ENCODE measurements around the gene RAD51B. TPM values are rescaled to one million over a fixed set of nuclear protein-coding genes. Genes with fewer than 3 reads are reported as not detected.

RAD51B gene
- total RNA-seq, 1 experiment from 2014 or later: 20.0 TPM

DNA sequence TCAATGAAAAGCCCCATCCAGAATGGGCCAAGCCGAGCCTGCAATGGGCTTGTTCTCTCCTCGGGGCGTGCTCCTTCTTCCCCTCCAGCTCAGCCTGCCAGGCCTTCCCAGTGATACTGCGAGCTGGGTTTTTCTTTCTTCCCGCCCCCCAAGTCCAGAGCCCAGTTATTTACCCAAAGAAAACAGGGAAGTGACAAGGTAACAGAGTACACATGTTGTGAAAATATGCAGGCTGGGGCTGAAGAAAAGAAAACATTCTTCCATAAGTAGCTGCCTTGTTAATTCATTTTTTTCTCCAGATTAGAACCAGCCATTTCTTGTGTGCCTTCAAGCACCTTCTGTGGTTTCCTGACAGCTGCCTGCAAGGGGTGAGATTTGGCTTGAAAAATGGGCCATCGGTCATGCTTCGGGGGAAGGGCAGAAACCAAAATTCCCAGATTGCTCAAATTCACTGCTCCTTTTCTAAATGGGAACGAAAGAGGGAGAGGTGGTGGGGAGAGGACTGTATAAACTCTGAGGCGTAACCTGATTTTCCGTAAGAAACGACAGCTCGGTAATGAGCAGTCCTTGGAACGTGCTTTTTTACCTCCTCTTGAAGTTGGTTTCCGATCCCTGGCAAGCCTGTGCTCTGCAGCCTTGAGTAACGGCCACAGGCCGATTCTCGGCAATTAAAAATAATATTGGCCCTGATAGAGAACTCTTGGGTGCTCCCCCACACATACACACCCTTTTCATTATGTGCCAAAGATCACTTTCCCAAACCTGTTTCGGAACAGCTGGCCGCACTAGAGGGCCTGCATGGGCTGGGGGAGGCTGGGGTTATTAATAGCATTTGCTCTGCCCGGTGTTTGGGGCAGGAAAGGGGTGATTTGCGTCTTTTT lies 743.9 kb downstream of the RAD51B start:
- Histone ChIP-seq H3K36me3 (ENCODE audit: control insufficient read depth in 1 of 2, insufficient read depth in 2 of 2, low read length in 2 of 2) (no peaks in the 10 kb centered on the region), H3K27me3 (ENCODE audit: insufficient read depth, low read length) (no peaks in the 10 kb centered on the region), H3K4me2 (ENCODE audit: low read length) (no peak overlapping the region), H3K4me3 (replicated peaks in 1 of 2; ENCODE audit: low read depth in 1 of 2, low read length in 2 of 2) (no peak overlapping the region), H3K4me1 (ENCODE audit: control insufficient read depth in 1 of 2, insufficient read depth in 2 of 2, low read length in 2 of 2) (peaks cover 53 to 60% of the 10 kb centered on the region in 2 experiments), H3K9me2 (ENCODE audit: insufficient read depth) (no peaks in the 10 kb centered on the region), H3K9ac (ENCODE audit: low read length) (no peak overlapping the region), H3K9me3 (ENCODE audit: control insufficient read depth in 1 of 2, insufficient read depth in 1 of 2, low read depth in 1 of 2, low read length in 2 of 2) (no peaks in the 10 kb centered on the region), H3K79me2 (ENCODE audit: insufficient read depth, low read length) (no peaks in the 10 kb centered on the region), H2AFZ (ENCODE audit: low read depth, low read length, poor library complexity, severe bottlenecking) (no peak overlapping the region), H3K27ac (ENCODE audit: low read depth, low read length) (peak overlapping the region; percentile 62; the same call in 1 of the 2 replicates), H4K20me1 (ENCODE audit: insufficient read depth) (no peaks in the 10 kb centered on the region)
- no peak for DNase-seq (ENCODE audit: low read depth, low spot score)
- ATAC-seq: no peak
- no TSS peak for BruUV-seq (replicated peaks)
- ChIA-PET POLR2A (no interaction called here), CTCF (no interaction called here), RAD21 (ENCODE audit: low non-redundant PET in 1 of 2, low total read pairs in 2 of 2, uncharacterized antibody in 2 of 2, unreplicated experiment in 2 of 2) (no interaction called here)
- intact Hi-C loops (cut with micrococcal nuclease): no loop called here
- TF ChIP-seq MAX (IDR thresholded peaks at IDR 0.05) (no peak), SRF (IDR thresholded peaks at IDR 0.05; ENCODE audit: low read depth) (no peak), SP1 (IDR thresholded peaks at IDR 0.05; ENCODE audit: low read depth) (no peak), CTCF (IDR thresholded peaks at IDR 0.05 in 2 of 3, conservative IDR thresholded peaks at IDR 0.05 in 1 of 3; ENCODE audit: borderline replicate concordance in 1 of 3, insufficient read depth in 1 of 3, low read depth in 2 of 3, low read length in 2 of 3) (no peak), ZNF274 (IDR thresholded peaks at IDR 0.05; ENCODE audit: low read depth, low read length) (no peak), POLR2AphosphoS5 (IDR thresholded peaks at IDR 0.05; ENCODE audit: low read depth, low read length) (no peak), JUND (IDR thresholded peaks at IDR 0.05) (no peak), CBX3 (IDR thresholded peaks at IDR 0.05; ENCODE audit: low read depth) (no peak), POLR2A (IDR thresholded peaks at IDR 0.05; ENCODE audit: borderline replicate concordance, extremely low read depth, insufficient read depth, insufficient read length) (no peak), ZFX (IDR thresholded peaks at IDR 0.05) (no peak), FOSL1 (IDR thresholded peaks at IDR 0.05; ENCODE audit: low read depth) (no peak), ELF1 (IDR thresholded peaks at IDR 0.05; ENCODE audit: borderline replicate concordance, low read depth) (no peak), SIN3A (IDR thresholded peaks at IDR 0.05; ENCODE audit: low read depth) (no peak)
- TF ChIP-seq, protein P1, sequence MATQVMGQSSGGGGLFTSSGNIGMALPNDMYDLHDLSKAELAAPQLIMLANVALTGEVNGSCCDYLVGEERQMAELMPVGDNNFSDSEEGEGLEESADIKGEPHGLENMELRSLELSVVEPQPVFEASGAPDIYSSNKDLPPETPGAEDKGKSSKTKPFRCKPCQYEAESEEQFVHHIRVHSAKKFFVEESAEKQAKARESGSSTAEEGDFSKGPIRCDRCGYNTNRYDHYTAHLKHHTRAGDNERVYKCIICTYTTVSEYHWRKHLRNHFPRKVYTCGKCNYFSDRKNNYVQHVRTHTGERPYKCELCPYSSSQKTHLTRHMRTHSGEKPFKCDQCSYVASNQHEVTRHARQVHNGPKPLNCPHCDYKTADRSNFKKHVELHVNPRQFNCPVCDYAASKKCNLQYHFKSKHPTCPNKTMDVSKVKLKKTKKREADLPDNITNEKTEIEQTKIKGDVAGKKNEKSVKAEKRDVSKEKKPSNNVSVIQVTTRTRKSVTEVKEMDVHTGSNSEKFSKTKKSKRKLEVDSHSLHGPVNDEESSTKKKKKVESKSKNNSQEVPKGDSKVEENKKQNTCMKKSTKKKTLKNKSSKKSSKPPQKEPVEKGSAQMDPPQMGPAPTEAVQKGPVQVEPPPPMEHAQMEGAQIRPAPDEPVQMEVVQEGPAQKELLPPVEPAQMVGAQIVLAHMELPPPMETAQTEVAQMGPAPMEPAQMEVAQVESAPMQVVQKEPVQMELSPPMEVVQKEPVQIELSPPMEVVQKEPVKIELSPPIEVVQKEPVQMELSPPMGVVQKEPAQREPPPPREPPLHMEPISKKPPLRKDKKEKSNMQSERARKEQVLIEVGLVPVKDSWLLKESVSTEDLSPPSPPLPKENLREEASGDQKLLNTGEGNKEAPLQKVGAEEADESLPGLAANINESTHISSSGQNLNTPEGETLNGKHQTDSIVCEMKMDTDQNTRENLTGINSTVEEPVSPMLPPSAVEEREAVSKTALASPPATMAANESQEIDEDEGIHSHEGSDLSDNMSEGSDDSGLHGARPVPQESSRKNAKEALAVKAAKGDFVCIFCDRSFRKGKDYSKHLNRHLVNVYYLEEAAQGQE (IDR thresholded peaks at IDR 0.05; ENCODE audit: low read depth): no peak
- TF ChIP-seq, protein P2, sequence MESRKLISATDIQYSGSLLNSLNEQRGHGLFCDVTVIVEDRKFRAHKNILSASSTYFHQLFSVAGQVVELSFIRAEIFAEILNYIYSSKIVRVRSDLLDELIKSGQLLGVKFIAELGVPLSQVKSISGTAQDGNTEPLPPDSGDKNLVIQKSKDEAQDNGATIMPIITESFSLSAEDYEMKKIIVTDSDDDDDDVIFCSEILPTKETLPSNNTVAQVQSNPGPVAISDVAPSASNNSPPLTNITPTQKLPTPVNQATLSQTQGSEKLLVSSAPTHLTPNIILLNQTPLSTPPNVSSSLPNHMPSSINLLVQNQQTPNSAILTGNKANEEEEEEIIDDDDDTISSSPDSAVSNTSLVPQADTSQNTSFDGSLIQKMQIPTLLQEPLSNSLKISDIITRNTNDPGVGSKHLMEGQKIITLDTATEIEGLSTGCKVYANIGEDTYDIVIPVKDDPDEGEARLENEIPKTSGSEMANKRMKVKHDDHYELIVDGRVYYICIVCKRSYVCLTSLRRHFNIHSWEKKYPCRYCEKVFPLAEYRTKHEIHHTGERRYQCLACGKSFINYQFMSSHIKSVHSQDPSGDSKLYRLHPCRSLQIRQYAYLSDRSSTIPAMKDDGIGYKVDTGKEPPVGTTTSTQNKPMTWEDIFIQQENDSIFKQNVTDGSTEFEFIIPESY (IDR thresholded peaks at IDR 0.05; ENCODE audit: extremely low read depth, insufficient replicate concordance, low read length): no peak

Data from HCT116 (cell line).